HG03354 (cell line): ENCODE data around the gene SLC41A2.

Source experiments
- ATAC-seq: cut with Tn5 transposase; IDR thresholded peaks from one replicate; pipeline ENCODE4 v1.9.1; 2021; ENCODE audit warnings: mild to moderate bottlenecking; ENCODE audit not compliant: unreplicated experiment, poor library complexity, severe bottlenecking

SLC41A2 gene

GRCh38 chr12:104935886-104936285 lies 22.2 kb downstream of the SLC41A2 start:
- ATAC-seq: no peak

GRCh38 chr12:104933778-104934177 lies 24.3 kb downstream of the SLC41A2 start:
- no peak for ATAC-seq

- ATAC-seq: no peak
These were observed 25.0 kb downstream of the SLC41A2 start for GRCh38 chr12:104933128-104933527.

GRCh38 chr12:104930388-104931326 lies 27.4 kb downstream of the SLC41A2 start:
- ATAC-seq: peak; percentile 90

GRCh38 chr12:104929977-104930376 lies 28.1 kb downstream of the SLC41A2 start:
- no peak for ATAC-seq

GRCh38 chr12:104929368-104929767 lies 28.7 kb downstream of the SLC41A2 start:
- ATAC-seq: no peak

- no peak for ATAC-seq
These were observed 29.9 kb downstream of the SLC41A2 start for GRCh38 chr12:104928036-104928745.

- no peak for ATAC-seq
These were observed 32.6 kb downstream of the SLC41A2 start for GRCh38 chr12:104925501-104925900.

GRCh38 chr12:104921340-104921739 lies 36.8 kb downstream of the SLC41A2 start:
- ATAC-seq: no peak

- no peak for ATAC-seq
These were observed 46.1 kb downstream of the SLC41A2 start for GRCh38 chr12:104911942-104912341.

- no peak for ATAC-seq
These were observed 47.8 kb downstream of the SLC41A2 start for GRCh38 chr12:104910196-104910840.

- no peak for ATAC-seq
These were observed 48.3 kb downstream of the SLC41A2 start for GRCh38 chr12:104909761-104910160.
